Activated naive CD4-positive, alpha-beta T cell (primary cell): ENCODE data around the gene TPCN2.

Experiments
- DNase-seq, 4 experiments: peaks; one replicate each; lab custom pipeline; 2025; lab: John Stamatoyannopoulos, UW

The TPCN2 gene

GRCh38 chr11:69039501-69039900, 9.2 kb upstream of the TPCN2 start:
- no peak for DNase-seq

GRCh38 chr11:69040051-69040450, 8.7 kb upstream of the TPCN2 start:
- DNase-seq: no peak

- no peak for DNase-seq
Observed at GRCh38 chr11:69040581-69041260, 8.0 kb upstream of the TPCN2 start.

GRCh38 chr11:69041516-69041915, 7.2 kb upstream of the TPCN2 start:
- DNase-seq: no peak

- DNase-seq: no peak
Observed at GRCh38 chr11:69044111-69045013, 4.4 kb upstream of the TPCN2 start.

- DNase-seq: no peak
Observed at GRCh38 chr11:69048031-69048693, 570 bp upstream of the TPCN2 start.

GRCh38 chr11:69049490-69049867, 747 bp downstream of the TPCN2 start:
- no peak for DNase-seq

- no peak for DNase-seq
Observed at GRCh38 chr11:69050592-69051380, 2.1 kb downstream of the TPCN2 start.

GRCh38 chr11:69051381-69052342, 2.9 kb downstream of the TPCN2 start:
- no peak for DNase-seq

- DNase-seq: no peak
Observed at GRCh38 chr11:69052343-69053168, 3.8 kb downstream of the TPCN2 start.

GRCh38 chr11:69053169-69053477, 4.4 kb downstream of the TPCN2 start:
- no peak for DNase-seq

- DNase-seq: no peak
Observed at GRCh38 chr11:69053546-69054396, 5.0 kb downstream of the TPCN2 start.

GRCh38 chr11:69054397-69055211, 5.9 kb downstream of the TPCN2 start:
- no peak for DNase-seq

GRCh38 chr11:69055212-69055586, 6.5 kb downstream of the TPCN2 start:
- DNase-seq: no peak

GRCh38 chr11:69055598-69056516, 7.1 kb downstream of the TPCN2 start:
- no peak for DNase-seq

- DNase-seq: no peak
Observed at GRCh38 chr11:69057236-69057635, 8.5 kb downstream of the TPCN2 start.

- DNase-seq: no peak
Observed at GRCh38 chr11:69057801-69058200, 9.1 kb downstream of the TPCN2 start.
